HepG2 (cell line): Measurements from ENCODE around the gene TAB2. TPM values are rescaled to one million over a fixed set of nuclear protein-coding genes. Genes with fewer than 3 reads are reported as not detected.

ENCODE experiments used
- ATAC-seq: fragments of 200-7000 bp; cut with Tn5 transposase; 3 replicates; pipeline ENCODE4 v1.9.1; 2020; ENCODE audit warnings: mild to moderate bottlenecking, moderate library complexity
- BruUV-seq: library from RNA; stranded (reverse); fragments of 400-500 nt; replicated peaks from 2 replicates; lab custom pipeline; 2021; lab: Mats Ljungman, UMichigan
- CTCF ChIA-PET: fragments of 300-600 bp; formaldehyde crosslinking; extraction: SDS; loops from one replicate; lab custom pipeline; 2021; ENCODE audit warnings: low total read pairs, inconsistent platforms, low intra/inter-chr PET ratio; lab: Yijun Ruan, JAX
- POLR2A ChIA-PET: fragments of 350-600 bp; sonication (Branson Sonifier 250); formaldehyde crosslinking; loops from one replicate; lab custom pipeline; 2020; ENCODE audit warnings: antibody characterized with exemption, inconsistent platforms; lab: Yijun Ruan, JAX
- DNase-seq: peaks from one replicate; pipeline ENCODE4 v3.0.0-alpha.2; 2015; ENCODE audit warnings: low spot score
- FAIRE-seq: peaks from 3 replicates; lab custom pipeline; 2011; peaks lifted over from hg19 to GRCh38; lab: Jason Lieb, UNC
- H2AFZ ChIP-seq: one replicate; pipeline ENCODE4 v1.6.1; 2011; ENCODE audit warnings: low read length, inconsistent platforms
- H3K27ac ChIP-seq: fragments of 300-600 bp; 3 replicates; pipeline ENCODE4 v1.8.0; 2011; ENCODE audit warnings: mixed run types, mild to moderate bottlenecking, mixed read lengths, low read length, inconsistent platforms; ENCODE audit not compliant: insufficient read depth; ENCODE audit errors: extremely low read length
- H3K27me3 ChIP-seq, 2 experiments: fragments of 200-600 bp in 1 of 2; 2 replicates in 1 of 2; 3 replicates in 1 of 2; pipeline versions ENCODE4 v1.6.0 to v1.8.0; 2011; ENCODE audit warnings: low read length in 2 of 2, mild to moderate bottlenecking in 2 of 2, moderate library complexity in 2 of 2, inconsistent platforms in 1 of 2; ENCODE audit not compliant: insufficient read depth in 2 of 2, control insufficient read depth in 1 of 2
- H3K36me3 ChIP-seq, 2 experiments: fragments of 200-600 bp in 1 of 2; replicated peaks in 1 of 2; 2 replicates in 1 of 2; 3 replicates in 1 of 2; pipeline versions ENCODE4 v1.5.1 to v1.8.0; 2011; ENCODE audit warnings: low read length in 2 of 2, inconsistent platforms in 1 of 2; ENCODE audit not compliant: insufficient read depth in 2 of 2, control insufficient read depth in 1 of 2
- H3K4me1 ChIP-seq: 2 replicates; pipeline ENCODE4 v1.5.1; 2012; ENCODE audit warnings: low read length, inconsistent platforms; ENCODE audit not compliant: insufficient read depth
- H3K4me2 ChIP-seq: 2 replicates; pipeline ENCODE4 v1.6.0; 2011; ENCODE audit warnings: low read depth, low read length, inconsistent platforms
- H3K4me3 ChIP-seq, 3 experiments: fragments of 200-600 bp in 1 of 3; sonication (generic), shearing (Covaris generic) in 1 of 3; replicated peaks in 1 of 3; 2 replicates each; pipeline ENCODE4 v1.5.1; 2011 to 2016; ENCODE audit warnings: low read length in 3 of 3, inconsistent platforms in 2 of 3, low read depth in 2 of 3, mild to moderate bottlenecking in 2 of 3, control low read depth in 1 of 3, mixed read lengths in 1 of 3; ENCODE audit not compliant: insufficient read depth in 1 of 3
- H3K79me2 ChIP-seq: one replicate; pipeline ENCODE4 v1.6.1; 2011; ENCODE audit warnings: low read length, inconsistent platforms; ENCODE audit not compliant: insufficient read depth
- H3K9ac ChIP-seq: 2 replicates; pipeline ENCODE4 v1.6.0; 2011; ENCODE audit warnings: mild to moderate bottlenecking, low read depth, low read length, inconsistent platforms; ENCODE audit not compliant: insufficient read depth
- H3K9me3 ChIP-seq: 2 replicates; pipeline ENCODE4 v1.5.1; 2012; ENCODE audit warnings: mild to moderate bottlenecking, low read length
- H4K20me1 ChIP-seq: 2 replicates; pipeline ENCODE4 v1.6.0; 2011; ENCODE audit warnings: inconsistent platforms, mild to moderate bottlenecking, low read length, moderate library complexity; ENCODE audit not compliant: insufficient read depth
- FOXA1 ChIP-seq, 2 experiments: fragments of 450-650 bp in 1 of 2; sonication (generic) in 1 of 2; formaldehyde crosslinking in 1 of 2; IDR thresholded peaks; 2 replicates each; pipeline versions ENCODE4 v1.4.0 to v1.6.1; 2016 to 2020; ENCODE audit warnings: missing genetic modification reagents in 1 of 2
- FOXC1 ChIP-seq: sonication (generic); formaldehyde crosslinking; IDR thresholded peaks from 2 replicates; pipeline ENCODE4 v1.8.0; 2022; ENCODE audit warnings: mild to moderate bottlenecking, missing genetic modification reagents, borderline replicate concordance
- GABPA ChIP-seq, 2 experiments: IDR thresholded peaks; 2 replicates each; pipeline ENCODE4 v1.6.1; 2011 to 2016; ENCODE audit warnings: low read depth in 2 of 2, low read length in 1 of 2, missing biosample characterization in 1 of 2, missing genetic modification characterization in 1 of 2
- GTF3A ChIP-seq: sonication (generic); formaldehyde crosslinking; conservative IDR thresholded peaks from 2 replicates; pipeline ENCODE4 v1.4.0; 2020; ENCODE audit warnings: mild to moderate bottlenecking, missing genetic modification reagents
- HHEX ChIP-seq: IDR thresholded peaks from 2 replicates; pipeline ENCODE4 v1.6.1; 2016; ENCODE audit warnings: control low read depth
- HOXA9 ChIP-seq: sonication (generic); formaldehyde crosslinking; IDR thresholded peaks from 2 replicates; pipeline ENCODE4 v1.8.1; 2022; ENCODE audit warnings: missing genetic modification reagents, mild to moderate bottlenecking, moderate library complexity, borderline replicate concordance
- NRL ChIP-seq: sonication (generic); formaldehyde crosslinking; IDR thresholded peaks from 2 replicates; pipeline ENCODE4 v1.5.0; 2020; ENCODE audit warnings: missing genetic modification reagents, mild to moderate bottlenecking, moderate library complexity, borderline replicate concordance
- POGZ ChIP-seq: sonication (generic); formaldehyde crosslinking; IDR thresholded peaks from 2 replicates; pipeline ENCODE4 v1.4.0; 2020; ENCODE audit warnings: mild to moderate bottlenecking, missing genetic modification reagents
- SSRP1 ChIP-seq: IDR thresholded peaks from 2 replicates; pipeline ENCODE4 v1.6.1; 2016; ENCODE audit warnings: control low read depth
- TCF7 ChIP-seq: sonication (generic); IDR thresholded peaks from 2 replicates; pipeline ENCODE4 v1.6.1; 2016; ENCODE audit warnings: antibody characterized with exemption, low read depth
- TFE3 ChIP-seq: IDR thresholded peaks from 2 replicates; pipeline ENCODE4 v1.6.1; 2016
- ZBTB26 ChIP-seq: IDR thresholded peaks from 2 replicates; pipeline ENCODE4 v1.6.1; 2016; ENCODE audit warnings: missing compliant biosample characterization, missing genetic modification reagents, borderline replicate concordance
- ZFP90 ChIP-seq: sonication (generic); formaldehyde crosslinking; IDR thresholded peaks from 2 replicates; pipeline ENCODE4 v1.8.0; 2022; ENCODE audit warnings: missing genetic modification reagents, mild to moderate bottlenecking, inconsistent platforms, borderline replicate concordance
- ZNF296 ChIP-seq: sonication (generic); formaldehyde crosslinking; conservative IDR thresholded peaks from 2 replicates; pipeline ENCODE4 v1.5.0; 2020; ENCODE audit warnings: mild to moderate bottlenecking, missing genetic modification reagents
- ZNF605 ChIP-seq: sonication (generic); formaldehyde crosslinking; IDR thresholded peaks from 2 replicates; pipeline ENCODE4 v1.8.0; 2022; ENCODE audit warnings: mild to moderate bottlenecking, missing genetic modification reagents
- ZSCAN25 ChIP-seq: sonication (generic); formaldehyde crosslinking; IDR thresholded peaks from 2 replicates; pipeline ENCODE4 v1.8.0; 2022; ENCODE audit warnings: mild to moderate bottlenecking, missing genetic modification reagents
- WGBS: methylation state at CpG from one replicate; pipeline ENCODE4 v1.1.6; 2017; ENCODE audit warnings: low lambda C conversion rate; 5-methylcytosine and 5-hydroxymethylcytosine counted together
- in situ Hi-C: cut with HindIII; loops from 2 replicates; pipeline ENCODE4 v1.10.0; 2017; ENCODE audit warnings: low pct_unique_long_range_greater_than_20kb; ENCODE audit not compliant: extremely low pct_ligation_motif_present
- intact Hi-C: fragments of 100-400 bp; cut with micrococcal nuclease; formaldehyde crosslinking; loops from one replicate; pipeline ENCODE4 v1.10.0; 2022; ENCODE audit not compliant: unreplicated experiment
- polyA plus RNA-seq, 8 experiments: library from polyadenylated mRNA; depleted of rRNA in 3 of 8; stranded (reverse) in 7 of 8; unstranded in 1 of 8; fragments of >200 nt; fragmentation: Illumina TruSeq in 4 of 8; extraction: Trizol in 4 of 8; gene quantifications; 2 replicates each; pipeline versions ENCODE4 v1.2.1 to v1.2.3, GENCODE V29; 2011 to 2016; ENCODE audit warnings: low read depth in 4 of 8, missing spikeins in 1 of 8, mixed read lengths in 1 of 8; ENCODE audit not compliant: insufficient read depth in 1 of 8
- total RNA-seq, 5 experiments: library from RNA; depleted of rRNA; stranded (reverse); fragments of >200 nt; fragmentation: Illumina TruSeq; extraction: Trizol; gene quantifications; 2 replicates each; pipeline ENCODE4 v1.2.3, GENCODE V29; 2016; ENCODE audit warnings: low read depth in 1 of 5

Gene TAB2
- total and polyA plus RNA-seq, 2 of the 13 experiments (the other 11 are each of a cell fraction or from before 2014, with no cell fraction given): 23.7 to 50.2 TPM

DNA sequence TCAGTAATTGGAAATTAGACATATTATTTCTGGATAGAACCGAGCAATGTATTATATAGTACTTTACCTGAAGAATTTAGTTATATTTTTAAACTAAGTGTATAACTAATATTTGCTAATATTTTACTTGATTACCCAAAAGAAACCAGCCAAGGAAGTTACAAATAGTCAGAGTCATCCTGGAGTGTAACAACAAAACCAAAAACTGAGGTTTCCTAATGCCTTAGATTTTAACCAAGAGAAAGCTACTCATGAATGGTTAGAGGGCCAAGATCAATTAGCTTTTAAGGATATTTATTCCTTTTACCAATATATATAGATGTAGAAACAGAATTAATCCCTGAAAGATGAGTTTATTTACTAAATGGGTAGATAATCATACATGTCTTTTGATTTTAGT is 26.0 kb downstream of the TAB2 start:
- in situ Hi-C loops: no loop called here
- H4K20me1 ChIP-seq: no peaks in the 10 kb centered on the region
- H3K4me2 ChIP-seq: no peak overlapping the region
- no peak overlapping the region for H3K9ac ChIP-seq
- H3K36me3 ChIP-seq: peaks cover 0 to 9% of the 10 kb centered on the region in 2 experiments; a peak in 1 of 5 replicates
- CTCF ChIA-PET: no interaction called here
- BruUV-seq: no TSS peak
- WGBS: 97% methylated on average over 1 of the region's 1 CpG
- no peaks in the 10 kb centered on the region for H3K27me3 ChIP-seq
- no peaks in the 10 kb centered on the region for H3K9me3 ChIP-seq
- H3K4me3 ChIP-seq: no peak overlapping the region
- no peak for FAIRE-seq
- ATAC-seq: no peak
- H3K27ac ChIP-seq: no peak overlapping the region
- POLR2A ChIA-PET: interaction anchor here (1.0 kb wide), 1 partner anchor 202 kb away, joined by 3 read pairs; the partner anchor contains the start of gene PPIL4
- H3K79me2 ChIP-seq: peaks cover 79% of the 10 kb centered on the region
- H2AFZ ChIP-seq: no peak overlapping the region
- intact Hi-C loops: no loop called here
- TF ChIP-seq GABPA (IDR thresholded peaks at IDR 0.05; ENCODE audit: low read depth, low read length) (no peak), GABPA (CRISPR knock-in tag; IDR thresholded peaks at IDR 0.05; ENCODE audit: low read depth) (no peak), ZSCAN25 (CRISPR knock-in tag) (no peak), GTF3A (CRISPR knock-in tag) (no peak), NRL (CRISPR knock-in tag) (no peak), HHEX (CRISPR knock-in tag) (no peak), POGZ (no peak), FOXC1 (no peak), ZNF296 (CRISPR knock-in tag) (no peak), ZNF605 (CRISPR knock-in tag) (no peak), TCF7 (no peak)
- no peak for DNase-seq
- H3K4me1 ChIP-seq: no peaks in the 10 kb centered on the region

DNA sequence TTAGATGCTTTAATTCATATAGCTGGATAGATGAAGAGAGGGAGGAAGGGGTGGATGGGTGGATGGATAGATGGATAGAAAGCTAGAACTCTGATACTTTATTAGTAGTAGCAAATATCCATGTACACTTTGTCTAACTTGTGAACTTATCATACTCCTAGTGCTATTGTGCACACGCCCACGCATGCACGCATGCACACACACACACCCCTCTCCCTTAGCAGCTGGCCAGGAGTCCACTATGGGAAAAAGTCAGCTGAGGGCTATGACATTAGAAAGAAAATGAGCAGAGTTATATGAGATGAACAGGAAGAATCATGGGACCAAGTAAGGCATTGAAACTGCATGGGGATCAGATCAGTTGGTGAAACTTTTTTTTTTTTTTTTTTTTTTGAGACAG is 28.6 kb downstream of the TAB2 start:
- no peak overlapping the region for H3K4me2 ChIP-seq
- CTCF ChIA-PET: no interaction called here
- no peaks in the 10 kb centered on the region for H3K4me1 ChIP-seq
- in situ Hi-C loops: no loop called here
- DNase-seq (no peak), FAIRE-seq (no peak), ATAC-seq (no peak)
- H3K9ac ChIP-seq: no peak overlapping the region
- H4K20me1 ChIP-seq: 0 out of 2 replicates have a peak, but pooled peaks cover 5% of the 10 kb centered on the region
- H2AFZ ChIP-seq: no peak overlapping the region
- POLR2A ChIA-PET: no interaction called here
- H3K27ac ChIP-seq: no peak overlapping the region
- H3K36me3 ChIP-seq: peaks cover 0 to 9% of the 10 kb centered on the region in 2 experiments; a peak in 1 of 5 replicates
- no peak overlapping the region for H3K4me3 ChIP-seq
- no peaks in the 10 kb centered on the region for H3K9me3 ChIP-seq
- TF ChIP-seq TFE3: no peak
- TF ChIP-seq SSRP1 (CRISPR knock-in tag): no peak
- no peak for TF ChIP-seq ZBTB26 (CRISPR knock-in tag)
- TF ChIP-seq FOXA1 (IDR thresholded peaks at IDR 0.05): no peak
- TF ChIP-seq FOXA1 (CRISPR knock-in tag; IDR thresholded peaks at IDR 0.05): no peak
- no peak for TF ChIP-seq ZFP90 (CRISPR knock-in tag)
- no peak for TF ChIP-seq HOXA9 (CRISPR knock-in tag)
- no TSS peak for BruUV-seq
- peaks cover 67% of the 10 kb centered on the region for H3K79me2 ChIP-seq
- intact Hi-C loops: no loop called here
- no peaks in the 10 kb centered on the region for H3K27me3 ChIP-seq
- WGBS: 96% methylated on average over 3 of the region's 3 CpGs
